Measurements from ENCODE around the gene LENG1. TPM values are rescaled to one million over a fixed set of nuclear protein-coding genes. Genes with fewer than 3 reads are reported as not detected.
"Not testable (repeated sequence)": the region's sequence is repeated elsewhere in the genome, so short reads cannot be mapped to it uniquely, and the experiment has no call there.

Gene LENG1
- polyA plus RNA-seq, 4 donors: 7.8 to 11.1 (median 9.7) TPM

GRCh38 chr19:54189735-54190502 lies 30.4 kb upstream of the LENG1 start:
- peak; percentile 99 to 100 (median 100) for DNase-seq (ENCODE audit: low read depth in 4 of 4, low spot score in 2 of 4)

DNA sequence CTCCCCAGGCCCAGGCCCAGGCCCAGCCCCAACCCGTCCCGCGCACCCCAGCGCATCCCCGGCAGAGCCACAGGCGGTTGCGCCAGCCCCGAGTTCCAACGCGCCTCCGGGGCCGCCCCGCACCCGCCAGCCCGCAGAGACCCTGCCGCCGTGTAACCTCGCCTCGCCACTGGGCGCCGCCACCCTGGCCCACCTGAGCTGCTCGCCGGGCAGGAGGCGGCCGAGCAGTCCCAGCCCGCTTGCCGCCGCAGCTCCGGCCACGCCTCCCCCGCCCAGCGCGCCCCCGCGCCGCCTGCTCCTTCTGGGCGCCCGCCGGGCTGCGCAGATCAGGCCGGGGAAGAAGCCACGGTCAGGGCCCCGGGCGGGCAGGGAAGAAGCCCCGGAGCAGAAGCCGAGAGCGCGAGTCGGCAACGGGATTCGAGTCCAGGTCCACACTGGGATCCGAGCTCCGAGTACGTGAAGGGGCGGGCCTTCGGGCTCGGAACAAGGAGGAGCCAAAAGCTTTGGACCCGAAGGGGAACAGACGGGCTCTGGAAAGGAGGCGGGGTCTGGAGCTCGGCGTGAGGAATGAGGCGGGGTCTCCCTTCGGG lies 29.7 kb upstream of the LENG1 start, which contains the start of gene MBOAT7:
Gene MBOAT7 (minus strand): TSS at position 436 of the 590 bp plus-strand sequence. CDS start 1,072 bp downstream, outside the sequence.
- no peak for DNase-seq (ENCODE audit: low read depth in 4 of 4, low spot score in 2 of 4)

DNA sequence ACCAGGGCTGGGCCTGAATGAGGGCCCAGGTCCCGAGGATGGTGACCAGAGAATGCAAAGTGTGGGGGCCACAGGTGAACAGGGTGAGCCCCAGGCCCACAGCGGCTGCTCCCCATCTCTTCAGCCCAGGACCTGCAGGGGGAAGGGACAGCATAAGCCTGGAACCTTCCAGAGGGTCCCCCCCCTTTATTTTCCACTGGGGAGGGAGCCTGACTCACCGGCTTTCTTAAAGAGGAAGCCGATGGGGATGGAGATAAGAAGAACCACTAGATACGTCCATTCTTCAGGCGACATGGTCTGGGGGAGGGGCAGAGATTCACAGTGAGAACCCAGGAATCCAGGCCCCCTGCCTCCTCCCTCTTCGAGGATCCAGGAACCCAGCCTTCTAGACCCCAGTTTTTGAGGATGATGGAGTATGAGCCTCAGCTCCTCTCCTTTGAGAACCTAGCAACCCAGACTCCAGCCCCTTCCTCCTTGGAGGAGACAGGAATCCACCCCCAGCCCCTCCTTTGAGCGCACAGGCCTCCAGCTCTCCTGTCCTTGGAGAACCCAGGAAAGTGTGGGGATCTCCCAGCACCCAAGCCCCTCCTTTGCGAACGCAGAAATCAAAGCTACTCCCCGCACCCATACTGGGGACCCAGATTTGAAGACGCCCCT lies 28.8 kb upstream of the LENG1 start:
- no peak for DNase-seq (ENCODE audit: low read depth in 4 of 4, low spot score in 2 of 4)

GRCh38 chr19:54186934-54187381 lies 27.4 kb upstream of the LENG1 start:
- no peak for DNase-seq (ENCODE audit: low read depth in 4 of 4, low spot score in 2 of 4)

GRCh38 chr19:54186351-54186750 lies 26.8 kb upstream of the LENG1 start:
- no peak for DNase-seq (ENCODE audit: low read depth in 4 of 4, low spot score in 2 of 4)

DNA sequence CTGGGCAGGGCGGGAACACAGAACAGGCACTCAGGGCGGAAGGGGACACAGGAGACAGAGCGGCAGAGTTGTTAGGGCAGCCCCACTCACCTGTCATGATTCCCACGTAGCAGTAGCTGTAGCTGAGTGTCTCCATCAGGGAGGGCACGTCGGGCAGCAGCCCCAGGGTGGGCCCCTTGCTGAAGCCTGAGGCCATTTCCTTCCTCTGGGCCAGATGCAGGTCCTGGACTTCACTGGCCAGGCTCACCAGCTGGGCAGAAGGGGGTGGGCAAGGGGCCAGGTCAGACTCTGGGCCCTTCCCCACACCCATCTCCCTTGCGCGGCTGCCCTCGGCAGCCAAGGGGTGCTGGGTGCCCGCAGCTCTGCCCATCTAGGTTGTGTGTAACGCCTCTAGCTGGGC lies 23.9 kb upstream of the LENG1 start:
- DNase-seq (ENCODE audit: low read depth in 4 of 4, low spot score in 2 of 4): no peak

- not testable (repeated sequence) for DNase-seq (ENCODE audit: low read depth in 4 of 4, low spot score in 2 of 4)
These were observed 22.4 kb upstream of the LENG1 start for GRCh38 chr19:54181894-54182293.

DNA sequence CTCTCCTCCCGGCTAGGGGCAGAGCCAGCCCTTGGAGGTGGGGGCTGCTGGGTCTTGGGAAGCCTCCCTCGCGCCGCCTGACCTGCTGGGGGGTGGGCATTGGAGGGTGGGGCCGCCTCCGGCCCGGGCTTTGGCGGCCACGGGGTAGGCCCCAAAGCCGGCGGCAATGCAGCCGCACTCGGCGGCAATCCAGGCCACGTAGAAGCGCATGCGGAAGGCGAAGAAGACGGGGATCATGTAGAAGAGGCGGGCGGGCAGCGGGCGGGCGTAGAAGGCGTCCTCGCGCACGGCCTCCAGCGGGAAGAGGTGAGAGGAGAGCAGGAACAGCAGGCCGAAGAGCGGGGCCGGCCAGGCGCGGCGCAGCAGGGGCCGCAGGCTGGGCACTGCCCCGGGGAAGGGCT lies 21.2 kb upstream of the LENG1 start:
- no peak for DNase-seq (ENCODE audit: low read depth in 4 of 4, low spot score in 2 of 4)

- DNase-seq (ENCODE audit: low read depth in 4 of 4, low spot score in 2 of 4): peak in 2 of 4 donors; percentile 53 to 68
These were observed 20.5 kb upstream of the LENG1 start for GRCh38 chr19:54179921-54180461.

DNA sequence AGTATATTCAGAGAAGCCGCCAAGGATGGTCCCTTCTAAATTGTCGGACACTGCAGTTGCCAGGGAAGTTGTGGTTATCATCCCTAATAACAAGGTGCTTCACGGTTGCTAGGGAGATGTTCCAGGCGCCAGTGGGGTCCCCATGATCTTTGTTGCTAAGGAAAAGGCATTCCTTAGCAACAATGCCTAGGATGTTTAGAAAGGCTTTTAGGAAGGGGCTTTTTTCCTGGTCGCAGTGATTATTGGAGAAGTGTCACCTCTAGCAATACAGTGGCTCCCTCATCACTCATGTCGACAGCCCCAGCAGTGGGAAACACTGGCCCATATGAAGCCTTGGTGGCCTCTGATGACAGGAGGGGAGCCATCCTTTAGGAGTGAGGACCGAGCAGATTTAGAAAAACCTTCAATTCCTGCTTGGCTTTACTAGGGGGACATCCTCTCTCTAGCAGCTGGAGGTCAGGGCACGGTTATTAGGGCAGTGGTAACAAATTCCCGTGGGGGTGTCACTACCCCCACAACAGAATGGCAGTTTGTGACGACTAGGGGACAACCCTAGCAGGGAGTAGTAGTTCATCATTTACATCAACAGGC lies 19.8 kb upstream of the LENG1 start:
- DNase-seq (ENCODE audit: low read depth in 4 of 4, low spot score in 2 of 4): no peak

- no peak for DNase-seq (ENCODE audit: low read depth in 4 of 4, low spot score in 2 of 4)
These were observed 19.2 kb upstream of the LENG1 start for GRCh38 chr19:54178581-54179261.

- no peak for DNase-seq (ENCODE audit: low read depth in 4 of 4, low spot score in 2 of 4)
These were observed 14.7 kb upstream of the LENG1 start for GRCh38 chr19:54173951-54174834.

GRCh38 chr19:54173359-54173699 lies 13.8 kb upstream of the LENG1 start:
- DNase-seq (ENCODE audit: low read depth in 4 of 4, low spot score in 2 of 4): no peak

GRCh38 chr19:54172471-54173358 lies 13.2 kb upstream of the LENG1 start, which contains the start of gene TMC4:
Gene TMC4 (minus strand): TSS chr19:54173160. CDS start chr19:54173117, 43 bp downstream.
- no peak for DNase-seq (ENCODE audit: low read depth in 4 of 4, low spot score in 2 of 4)

GRCh38 chr19:54171736-54172431 lies 12.4 kb upstream of the LENG1 start:
- not testable (repeated sequence) for DNase-seq (ENCODE audit: low read depth in 4 of 4, low spot score in 2 of 4)

DNA sequence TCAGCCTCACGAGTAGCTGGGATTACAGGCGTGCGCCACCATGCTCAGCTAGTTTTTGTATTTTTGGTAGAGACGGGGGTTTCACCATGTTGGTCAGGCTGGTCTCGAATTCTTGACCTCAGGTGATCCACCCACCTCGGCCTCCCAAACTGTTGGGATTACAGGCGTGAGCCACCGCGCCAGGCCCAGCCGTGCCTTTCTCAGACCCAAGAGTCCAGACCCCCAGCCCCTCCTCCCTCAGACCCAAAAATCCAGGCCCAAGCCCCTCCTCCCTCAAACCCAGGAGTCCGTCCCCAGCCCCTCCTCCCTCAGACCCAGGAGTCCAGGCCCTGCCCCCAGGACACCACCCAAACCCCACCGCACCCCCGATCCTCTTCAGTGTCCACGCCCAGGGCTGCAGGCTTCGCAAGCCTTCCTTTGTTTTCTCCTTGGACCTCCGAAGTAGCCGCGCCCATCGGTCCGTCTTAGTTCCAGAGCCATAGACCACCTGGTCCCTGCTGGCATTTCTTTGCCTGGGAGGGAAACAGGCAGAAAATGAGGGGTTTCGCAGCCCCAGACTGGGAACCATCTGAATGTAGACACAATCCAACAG lies 9.7 kb upstream of the LENG1 start:
- no peak for DNase-seq (ENCODE audit: low read depth in 4 of 4, low spot score in 2 of 4)

DNA sequence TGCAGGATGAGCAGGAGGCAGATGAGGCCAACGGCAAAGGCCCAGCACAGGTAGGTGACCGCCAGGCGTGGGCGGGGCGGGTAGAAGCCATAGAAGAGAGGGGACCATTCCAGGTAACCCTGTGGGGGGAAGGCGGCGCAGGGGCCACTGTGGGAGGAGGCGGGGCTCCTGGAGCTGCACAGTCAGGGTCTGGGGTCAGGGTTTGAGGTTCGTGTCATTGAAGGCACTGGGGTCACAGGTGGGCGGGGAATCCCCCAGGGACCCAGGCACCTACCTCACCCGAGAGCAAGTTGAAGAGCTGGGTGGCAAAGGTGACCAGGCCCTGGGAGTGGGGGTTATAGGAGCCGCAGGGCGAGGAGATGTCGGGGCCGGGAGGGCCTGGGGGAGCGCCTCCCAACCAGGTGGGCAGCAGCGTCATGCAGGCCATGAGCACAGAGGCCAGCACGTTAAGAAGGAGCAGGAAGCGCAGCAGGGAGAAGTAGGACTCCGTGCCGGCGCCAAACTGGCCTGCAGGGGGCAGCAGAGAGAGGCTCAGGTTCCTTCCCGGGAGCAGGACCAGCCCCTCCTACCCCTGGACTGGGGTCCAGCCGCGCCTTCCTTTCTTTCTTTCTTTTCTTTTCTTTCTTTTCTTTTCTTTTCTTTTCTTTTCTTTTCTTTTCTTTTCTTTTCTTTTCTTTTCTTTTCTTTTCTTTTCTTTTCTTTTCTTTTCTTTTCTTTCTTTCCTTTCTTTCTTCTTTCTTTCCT lies 8.8 kb upstream of the LENG1 start:
- DNase-seq (ENCODE audit: low read depth in 4 of 4, low spot score in 2 of 4): peak in 3 of 4 donors; percentile 71 to 86 (median 73)

Measured in left renal cortex interstitium (tissue), 4 donors.